Measurements from ENCODE around the gene CAPN11.

CAPN11 gene

GRCh38 chr6:44158770-44159228 is at the start of gene CAPN11:
CAPN11 (plus strand) TSS chr6:44158820; CDS start chr6:44158849, 29 bp downstream.
- DNase-seq (ENCODE audit: low spot score): no peak

GRCh38 chr6:44109212-44109611 is 49.4 kb upstream of the CAPN11 start:
- DNase-seq (ENCODE audit: low spot score): no peak

GRCh38 chr6:44110005-44110676 is 48.5 kb upstream of the CAPN11 start:
- DNase-seq (ENCODE audit: low spot score): no peak

- no peak for DNase-seq (ENCODE audit: low spot score)
These were observed 47.7 kb upstream of the CAPN11 start for GRCh38 chr6:44110966-44111365.

GRCh38 chr6:44111434-44112417 is 46.9 kb upstream of the CAPN11 start:
- no peak for DNase-seq (ENCODE audit: low spot score)

GRCh38 chr6:44113414-44113813 is 45.2 kb upstream of the CAPN11 start:
- DNase-seq (ENCODE audit: low spot score): no peak

GRCh38 chr6:44115866-44116265 is 42.8 kb upstream of the CAPN11 start:
- no peak for DNase-seq (ENCODE audit: low spot score)

GRCh38 chr6:44116641-44117382 is 41.8 kb upstream of the CAPN11 start:
- DNase-seq (ENCODE audit: low spot score): no peak

GRCh38 chr6:44117397-44118128 is 41.1 kb upstream of the CAPN11 start:
- no peak for DNase-seq (ENCODE audit: low spot score)

GRCh38 chr6:44119704-44120262 is 38.8 kb upstream of the CAPN11 start:
- no peak for DNase-seq (ENCODE audit: low spot score)

- no peak for DNase-seq (ENCODE audit: low spot score)
These were observed 37.8 kb upstream of the CAPN11 start for GRCh38 chr6:44120692-44121443.

GRCh38 chr6:44122801-44123200 is 35.8 kb upstream of the CAPN11 start:
- DNase-seq (ENCODE audit: low spot score): no peak

- no peak for DNase-seq (ENCODE audit: low spot score)
These were observed 35.1 kb upstream of the CAPN11 start for GRCh38 chr6:44123544-44123943.

GRCh38 chr6:44126320-44127149 is 32.1 kb upstream of the CAPN11 start:
- DNase-seq (ENCODE audit: low spot score): peak; percentile 37

- peak; percentile 78 for DNase-seq (ENCODE audit: low spot score)
These were observed 31.2 kb upstream of the CAPN11 start, which contains the start of the genes MRPL14 and TMEM63B for GRCh38 chr6:44127186-44128019. MRPL14 (minus strand) TSS chr6:44127452; CDS start chr6:44116611, 10,841 bp downstream. TMEM63B (plus strand) TSS chr6:44127554; CDS start chr6:44134585, 7,031 bp downstream.

- peak; percentile 19 for DNase-seq (ENCODE audit: low spot score)
These were observed 30.4 kb upstream of the CAPN11 start for GRCh38 chr6:44128020-44128917.

- DNase-seq (ENCODE audit: low spot score): no peak
These were observed 28.7 kb upstream of the CAPN11 start for GRCh38 chr6:44129841-44130322.
